NCI-H2029 treated with DMSO at 0.1 percent for 48 hours (cell line): Measurements from ENCODE around the gene PAH.
"Not testable (repeated sequence)": the region's sequence is repeated elsewhere in the genome, so short reads cannot be mapped to it uniquely, and the experiment has no call there.

Experiments used
- DNase-seq: peaks from one replicate; lab custom pipeline; 2025; lab: John Stamatoyannopoulos, UW

The PAH gene

GRCh38 chr12:102891756-102892155 lies 25.3 kb downstream of the PAH start:
- DNase-seq: no peak

GRCh38 chr12:102888511-102888910 lies 28.5 kb downstream of the PAH start:
- no peak for DNase-seq

- no peak for DNase-seq
Measured at GRCh38 chr12:102885043-102885932, 31.8 kb downstream of the PAH start.

- peak; percentile 47 for DNase-seq
Measured at GRCh38 chr12:102883204-102883799, 33.7 kb downstream of the PAH start.

- no peak for DNase-seq
Measured at GRCh38 chr12:102880783-102881182, 36.3 kb downstream of the PAH start.

- DNase-seq: peak; percentile 96
Measured at GRCh38 chr12:102879144-102879763, 37.8 kb downstream of the PAH start.

- DNase-seq: peak; percentile 15
Measured at GRCh38 chr12:102876883-102877282, 40.2 kb downstream of the PAH start.

GRCh38 chr12:102874819-102875218 lies 42.2 kb downstream of the PAH start:
- DNase-seq: no peak

GRCh38 chr12:102873077-102873476 lies 44.0 kb downstream of the PAH start:
- DNase-seq: no peak

GRCh38 chr12:102871014-102871413 lies 46.0 kb downstream of the PAH start:
- no peak for DNase-seq

- no peak for DNase-seq
Measured at GRCh38 chr12:102869571-102869970, 47.5 kb downstream of the PAH start.

GRCh38 chr12:102865821-102866615 lies 51.0 kb downstream of the PAH start:
- DNase-seq: no peak

- DNase-seq: no peak
Measured at GRCh38 chr12:102862486-102862885, 54.6 kb downstream of the PAH start.

GRCh38 chr12:102851246-102851645 lies 65.8 kb downstream of the PAH start:
- no peak for DNase-seq

GRCh38 chr12:102849722-102850447 lies 67.2 kb downstream of the PAH start:
- DNase-seq: no peak

- DNase-seq: no peak
Measured at GRCh38 chr12:102848832-102849231, 68.2 kb downstream of the PAH start.

- DNase-seq: no peak
Measured at GRCh38 chr12:102847131-102847530, 69.9 kb downstream of the PAH start.

- no peak for DNase-seq
Measured at GRCh38 chr12:102833687-102834441, 83.2 kb downstream of the PAH start.

GRCh38 chr12:102832826-102833225 lies 84.2 kb downstream of the PAH start:
- DNase-seq: not testable (repeated sequence)

- DNase-seq: no peak
Measured at GRCh38 chr12:102824218-102824835, 92.7 kb downstream of the PAH start.
